GM18499 (cell line): ENCODE results near the gene MYO15B.
"Not testable (repeated sequence)": the region's sequence is repeated elsewhere in the genome, so short reads cannot be mapped to it uniquely, and the experiment has no call there.

ENCODE experiments used
- ATAC-seq: cut with Tn5 transposase; IDR thresholded peaks from one replicate; pipeline ENCODE4 v1.9.1; 2021; ENCODE audit warnings: moderate number of reproducible peaks; ENCODE audit not compliant: insufficient read depth, unreplicated experiment

Gene MYO15B

GRCh38 chr17:75634754-75635609 is 47.4 kb downstream of the MYO15B start:
- no peak for ATAC-seq

- ATAC-seq, result no peak
Measured at GRCh38 chr17:75635610-75636202, 48.1 kb downstream of the MYO15B start.

- ATAC-seq, result no peak
Measured at GRCh38 chr17:75636381-75637142, 49.0 kb downstream of the MYO15B start.

- ATAC-seq, result no peak
Measured at GRCh38 chr17:75637143-75637538, 49.5 kb downstream of the MYO15B start.

- no peak for ATAC-seq
Measured at GRCh38 chr17:75637551-75637950, 50.0 kb downstream of the MYO15B start.

- ATAC-seq, result not testable (repeated sequence)
Measured at GRCh38 chr17:75638039-75638438, 50.4 kb downstream of the MYO15B start.

GRCh38 chr17:75638893-75639292 is 51.3 kb downstream of the MYO15B start:
- no peak for ATAC-seq

- no peak for ATAC-seq
Measured at GRCh38 chr17:75639327-75639726, 51.7 kb downstream of the MYO15B start.

GRCh38 chr17:75639771-75640555 is 52.4 kb downstream of the MYO15B start:
- no peak for ATAC-seq

- ATAC-seq, result no peak
Measured at GRCh38 chr17:75640556-75641119, 53.0 kb downstream of the MYO15B start.

GRCh38 chr17:75641343-75641742 is 53.7 kb downstream of the MYO15B start:
- no peak for ATAC-seq

GRCh38 chr17:75642182-75642783 is 54.7 kb downstream of the MYO15B start:
- ATAC-seq, result no peak

- no peak for ATAC-seq
Measured at GRCh38 chr17:75642784-75643642, 55.4 kb downstream of the MYO15B start.

- no peak for ATAC-seq
Measured at GRCh38 chr17:75643643-75644017, 56.0 kb downstream of the MYO15B start.

GRCh38 chr17:75645501-75645888 is 57.9 kb downstream of the MYO15B start:
- ATAC-seq, result no peak

- no peak for ATAC-seq
Measured at GRCh38 chr17:75645889-75646637, 58.5 kb downstream of the MYO15B start.

- ATAC-seq, result no peak
Measured at GRCh38 chr17:75646638-75646992, 59.0 kb downstream of the MYO15B start.

GRCh38 chr17:75647061-75647460 is 59.5 kb downstream of the MYO15B start:
- no peak for ATAC-seq
